HG03064 (cell line): ENCODE measurements around the gene TNFRSF6B.

ENCODE experiments used
- ATAC-seq: cut with Tn5 transposase; IDR thresholded peaks from one replicate; pipeline ENCODE4 v1.9.1; 2021; ENCODE audit warnings: low read depth; ENCODE audit not compliant: unreplicated experiment

TNFRSF6B gene

GRCh38 chr20:63734111-63734945 lies 37.9 kb downstream of the TNFRSF6B start:
- no peak for ATAC-seq

- ATAC-seq: no peak
These were observed 38.8 kb downstream of the TNFRSF6B start for GRCh38 chr20:63734946-63735858.

GRCh38 chr20:63735859-63736718 lies 39.6 kb downstream of the TNFRSF6B start, which contains the start of gene LIME1:
TSS of gene LIME1 (plus strand) at chr20:63736664. CDS start at chr20:63737550, 886 bp downstream.
- no peak for ATAC-seq

- ATAC-seq: no peak
These were observed 40.6 kb downstream of the TNFRSF6B start for GRCh38 chr20:63736893-63737694.

GRCh38 chr20:63737695-63737944 lies 41.2 kb downstream of the TNFRSF6B start:
- ATAC-seq: no peak

- ATAC-seq: no peak
These were observed 41.7 kb downstream of the TNFRSF6B start for GRCh38 chr20:63737945-63738686.

- no peak for ATAC-seq
These were observed 42.3 kb downstream of the TNFRSF6B start for GRCh38 chr20:63738687-63739129.

- no peak for ATAC-seq
These were observed 42.9 kb downstream of the TNFRSF6B start, which contains the start of gene SLC2A4RG for GRCh38 chr20:63739130-63740069. TSS of gene SLC2A4RG (plus strand) at chr20:63739776. CDS start at chr20:63739913, 137 bp downstream.

- no peak for ATAC-seq
These were observed 43.7 kb downstream of the TNFRSF6B start for GRCh38 chr20:63740070-63740626.

GRCh38 chr20:63740627-63741353 lies 44.3 kb downstream of the TNFRSF6B start:
- ATAC-seq: no peak

GRCh38 chr20:63741354-63741675 lies 44.9 kb downstream of the TNFRSF6B start:
- no peak for ATAC-seq

GRCh38 chr20:63741676-63742380 lies 45.4 kb downstream of the TNFRSF6B start:
- ATAC-seq: no peak

GRCh38 chr20:63742381-63743024 lies 46.1 kb downstream of the TNFRSF6B start:
- ATAC-seq: no peak

- ATAC-seq: no peak
These were observed 46.9 kb downstream of the TNFRSF6B start for GRCh38 chr20:63743210-63743970.

GRCh38 chr20:63744158-63744557 lies 47.7 kb downstream of the TNFRSF6B start:
- ATAC-seq: no peak
